OCI-LY7 (cell line): ENCODE measurements around the gene RTL10. TPM values are rescaled to one million over a fixed set of nuclear protein-coding genes. Genes with fewer than 3 reads are reported as not detected.
"Not testable (repeated sequence)": the region's sequence is repeated elsewhere in the genome, so short reads cannot be mapped to it uniquely, and the experiment has no call there.

ENCODE experiments used
- BruUV-seq: library from RNA; stranded (reverse); fragments of 400-500 nt; replicated peaks from 2 replicates; lab custom pipeline; 2021; lab: Mats Ljungman, UMichigan
- CTCF ChIA-PET: fragments of 300-600 bp; sonication (Branson Sonifier 250); formaldehyde crosslinking; loops from one replicate; lab custom pipeline; 2022; ENCODE audit warnings: antibody characterized with exemption; ENCODE audit not compliant: unreplicated experiment; lab: Charles Lee
- POLR2A ChIA-PET: fragments of 300-600 bp; sonication (Branson Sonifier 250); formaldehyde crosslinking; loops from one replicate; lab custom pipeline; 2022; ENCODE audit warnings: antibody characterized with exemption; lab: Charles Lee
- DNase-seq: peaks from one replicate; pipeline ENCODE4 v3.0.0-alpha.2; 2015; ENCODE audit warnings: low spot score
- H2AFZ ChIP-seq: fragments of 200-600 bp; sonication (generic), shearing (Covaris generic); 2 replicates; pipeline ENCODE4 v1.6.1; 2014; ENCODE audit warnings: mild to moderate bottlenecking, antibody characterized with exemption, low read length, moderate library complexity
- H3K27ac ChIP-seq: fragments of 200-600 bp; sonication (generic); 2 replicates; pipeline ENCODE4 v1.5.1; 2014; ENCODE audit warnings: mixed run types, low read depth, mild to moderate bottlenecking, moderate library complexity, low read length, inconsistent platforms; ENCODE audit not compliant: poor library complexity, severe bottlenecking
- H3K36me3 ChIP-seq: fragments of 200-600 bp; sonication (generic); 2 replicates; pipeline ENCODE4 v1.6.1; 2014; ENCODE audit warnings: mild to moderate bottlenecking, antibody characterized with exemption, low read length, moderate library complexity, mixed read lengths; ENCODE audit not compliant: insufficient read depth
- H3K4me1 ChIP-seq: fragments of 200-600 bp; sonication (generic); 2 replicates; pipeline ENCODE4 v1.5.1; 2014; ENCODE audit warnings: mild to moderate bottlenecking, low read length; ENCODE audit not compliant: insufficient read depth, poor library complexity, severe bottlenecking
- H3K4me2 ChIP-seq: fragments of 200-600 bp; sonication (generic); 2 replicates; pipeline ENCODE4 v1.6.1; 2014; ENCODE audit warnings: mild to moderate bottlenecking, low read length
- H3K4me3 ChIP-seq: fragments of 200-600 bp; sonication (generic); 2 replicates; pipeline ENCODE4 v1.5.1; 2014; ENCODE audit warnings: mild to moderate bottlenecking, low read depth, low read length; ENCODE audit not compliant: poor library complexity, severe bottlenecking
- H3K79me2 ChIP-seq: fragments of 200-600 bp; sonication (generic); 2 replicates; pipeline ENCODE4 v1.6.1; 2016; ENCODE audit warnings: low read depth, mild to moderate bottlenecking, low read length, moderate library complexity, mixed read lengths; ENCODE audit not compliant: insufficient read depth
- H3K9me2 ChIP-seq: fragments of 200-600 bp; sonication (generic); 2 replicates; pipeline ENCODE4 v1.6.1; 2016; ENCODE audit warnings: mild to moderate bottlenecking, low read length, mixed read lengths; ENCODE audit not compliant: insufficient read depth
- H3K9me3 ChIP-seq: fragments of 200-600 bp; sonication (generic); 2 replicates; pipeline ENCODE4 v1.6.1; 2014; ENCODE audit warnings: mild to moderate bottlenecking, mixed run types, low read length, mixed read lengths
- H4K20me1 ChIP-seq: fragments of 200-600 bp; sonication (generic); 2 replicates; pipeline ENCODE4 v1.6.1; 2014; ENCODE audit warnings: mild to moderate bottlenecking, antibody characterized with exemption, low read length, moderate library complexity, mixed read lengths; ENCODE audit not compliant: insufficient read depth
- CTCF ChIP-seq: fragments of 200-600 bp; sonication (generic); conservative IDR thresholded peaks from 2 replicates; pipeline ENCODE4 v1.5.1; 2014; ENCODE audit warnings: mild to moderate bottlenecking, antibody characterized with exemption, low read length, moderate library complexity, mixed read lengths
- EZH2phosphoT487 ChIP-seq: fragments of 200-600 bp; sonication (generic); IDR thresholded peaks from 2 replicates; pipeline ENCODE4 v1.6.1; 2018; ENCODE audit warnings: low read depth, borderline replicate concordance, mild to moderate bottlenecking, mixed run types, antibody characterized with exemption, low read length, moderate library complexity, mixed read lengths
- intact Hi-C: fragments of 100-400 bp; cut with micrococcal nuclease; formaldehyde crosslinking; loops from one replicate; pipeline ENCODE4 v1.10.0; 2022; ENCODE audit not compliant: unreplicated experiment
- total RNA-seq, 2 experiments: library from RNA; depleted of rRNA in 1 of 2; stranded (reverse); fragments of >200 nt in 1 of 2; shearing (Covaris generic) in 1 of 2; gene quantifications; 2 replicates each; pipeline ENCODE4 v1.2.3, GENCODE V29; 2014 to 2022

The RTL10 gene
- total RNA-seq, 2 experiments from 2014 or later, result 26.2 to 28.2 TPM

GRCh38 chr22:19832476-19833108, 22.1 kb downstream of the RTL10 start:
- Histone ChIP-seq H3K4me3 (no peak overlapping the region), H3K9me3 (no peaks in the 10 kb centered on the region), H3K4me2 (peak overlapping the region; percentile 2; the same call in 1 of the 2 replicates), H3K4me1 (peaks cover 9% of the 10 kb centered on the region), H3K36me3 (peaks cover 4% of the 10 kb centered on the region; the same call in 1 of the 2 replicates), H3K79me2 (peaks cover 11% of the 10 kb centered on the region; the same call in 1 of the 2 replicates), H3K27ac (no peak overlapping the region), H2AFZ (no peak overlapping the region), H3K9me2 (no peaks in the 10 kb centered on the region), H4K20me1 (no peaks in the 10 kb centered on the region)
- ChIA-PET POLR2A (interaction anchor here (0.6 to 1.1 kb wide), 3 partner anchors 9 to 296 kb away, joined by 3 to 5 read pairs (median 3); no protein-coding TSS in a partner anchor), CTCF (interaction anchor here (1.1 kb wide), 1 partner anchor 9 kb away, joined by 3 read pairs; no protein-coding TSS in a partner anchor)
- BruUV-seq, result no TSS peak
- TF ChIP-seq CTCF (no peak), EZH2phosphoT487 (no peak)
- DNase-seq, result no peak
- intact Hi-C loops, result no loop called here

GRCh38 chr22:19831979-19832378, 22.7 kb downstream of the RTL10 start:
- DNase-seq, H3K4me3 ChIP-seq, H3K9me2 ChIP-seq, H4K20me1 ChIP-seq, H3K36me3 ChIP-seq, H3K4me1 ChIP-seq, H3K4me2 ChIP-seq, BruUV-seq, H2AFZ ChIP-seq, H3K9me3 ChIP-seq, H3K27ac ChIP-seq, intact Hi-C loops: not testable (repeated sequence)
- ChIA-PET POLR2A (interaction anchor here (0.6 to 1.1 kb wide), 7 partner anchors 8 to 60 kb away, joined by 3 to 7 read pairs (median 3); no protein-coding TSS in a partner anchor), CTCF (interaction anchor here (1.1 kb wide), 1 partner anchor 9 kb away, joined by 3 read pairs; no protein-coding TSS in a partner anchor)
- H3K79me2 ChIP-seq, result peaks cover 11% of the 10 kb centered on the region; the same call in 1 of the 2 replicates

GRCh38 chr22:19831016-19831415, 23.7 kb downstream of the RTL10 start:
- peaks cover 9% of the 10 kb centered on the region for H3K4me1 ChIP-seq
- H4K20me1 ChIP-seq, result no peaks in the 10 kb centered on the region
- CTCF ChIA-PET, result no interaction called here
- POLR2A ChIA-PET, result interaction anchor here (0.7 kb wide), 1 partner anchor 10 kb away, joined by 7 read pairs; no protein-coding TSS in a partner anchor
- H3K4me2 ChIP-seq, result no peak overlapping the region
- intact Hi-C loops, result no loop called here
- BruUV-seq, result no TSS peak
- H3K9me2 ChIP-seq, result no peaks in the 10 kb centered on the region
- no peaks in the 10 kb centered on the region for H3K9me3 ChIP-seq
- no peak for TF ChIP-seq CTCF
- no peak for TF ChIP-seq EZH2phosphoT487
- H3K4me3 ChIP-seq, result no peak overlapping the region
- no peak overlapping the region for H3K27ac ChIP-seq
- DNase-seq, result no peak
- peaks cover 8% of the 10 kb centered on the region for H3K36me3 ChIP-seq
- H2AFZ ChIP-seq, result no peak overlapping the region
- H3K79me2 ChIP-seq, result peaks cover 11% of the 10 kb centered on the region; the same call in 1 of the 2 replicates
